Measurements from ENCODE around the gene ISG20. TPM values are rescaled to one million over a fixed set of nuclear protein-coding genes. Genes with fewer than 3 reads are reported as not detected.

The ISG20 gene
- total RNA-seq, 1 experiment from 2014 or later, result 9.7 TPM

DNA sequence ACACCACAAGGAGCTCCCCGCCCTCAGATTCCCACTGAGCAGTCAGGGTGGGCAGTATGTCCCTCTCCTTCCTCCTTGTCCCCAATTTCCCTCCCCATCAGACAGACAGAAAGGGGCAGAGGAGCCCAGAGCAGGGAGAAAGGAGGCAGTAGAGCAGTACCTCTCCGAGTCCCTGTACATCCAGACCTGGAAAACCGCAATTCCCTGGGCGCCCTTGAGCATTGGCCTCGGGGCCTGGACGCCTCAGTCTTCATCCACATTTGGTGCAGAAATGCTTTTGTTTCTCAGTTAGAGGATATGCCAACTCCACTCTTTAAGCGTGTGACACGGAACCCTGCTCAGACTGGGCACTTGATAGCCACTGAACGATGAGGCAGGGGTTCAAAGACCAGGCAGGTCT is 5.9 kb downstream of the ISG20 start:
- Mint-ChIP-seq H3K36me3 (ENCODE audit: insufficient read depth, unreplicated experiment) (no peaks in the 10 kb centered on the region), H3K27ac (ENCODE audit: low read depth, unreplicated experiment) (no peak overlapping the region), H3K27me3 (ENCODE audit: insufficient read depth, unreplicated experiment) (no peaks in the 10 kb centered on the region), H3K9me3 (ENCODE audit: unreplicated experiment) (no peaks in the 10 kb centered on the region), H3K4me3 (ENCODE audit: unreplicated experiment) (no peak overlapping the region), H3K4me1 (ENCODE audit: insufficient read depth, unreplicated experiment) (peaks cover 31% of the 10 kb centered on the region)
- TF ChIP-seq, protein P1, sequence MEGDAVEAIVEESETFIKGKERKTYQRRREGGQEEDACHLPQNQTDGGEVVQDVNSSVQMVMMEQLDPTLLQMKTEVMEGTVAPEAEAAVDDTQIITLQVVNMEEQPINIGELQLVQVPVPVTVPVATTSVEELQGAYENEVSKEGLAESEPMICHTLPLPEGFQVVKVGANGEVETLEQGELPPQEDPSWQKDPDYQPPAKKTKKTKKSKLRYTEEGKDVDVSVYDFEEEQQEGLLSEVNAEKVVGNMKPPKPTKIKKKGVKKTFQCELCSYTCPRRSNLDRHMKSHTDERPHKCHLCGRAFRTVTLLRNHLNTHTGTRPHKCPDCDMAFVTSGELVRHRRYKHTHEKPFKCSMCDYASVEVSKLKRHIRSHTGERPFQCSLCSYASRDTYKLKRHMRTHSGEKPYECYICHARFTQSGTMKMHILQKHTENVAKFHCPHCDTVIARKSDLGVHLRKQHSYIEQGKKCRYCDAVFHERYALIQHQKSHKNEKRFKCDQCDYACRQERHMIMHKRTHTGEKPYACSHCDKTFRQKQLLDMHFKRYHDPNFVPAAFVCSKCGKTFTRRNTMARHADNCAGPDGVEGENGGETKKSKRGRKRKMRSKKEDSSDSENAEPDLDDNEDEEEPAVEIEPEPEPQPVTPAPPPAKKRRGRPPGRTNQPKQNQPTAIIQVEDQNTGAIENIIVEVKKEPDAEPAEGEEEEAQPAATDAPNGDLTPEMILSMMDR (IDR thresholded peaks at IDR 0.05; ENCODE audit: unreplicated experiment), result no peak
- intact Hi-C loops (cut with micrococcal nuclease), result no loop called here
- ChIA-PET CTCF (interaction anchor here (0.8 to 5.5 kb wide), 2 partner anchors 13 to 1746 kb away, joined by 3 to 29 read pairs; no protein-coding TSS in a partner anchor), POLR2A (interaction anchor here (0.6 kb wide), 1 partner anchor 12 kb away, joined by 4 read pairs; no protein-coding TSS in a partner anchor)
- BruUV-seq (replicated peaks), result no TSS peak
- no peak for DNase-seq (ENCODE audit: unreplicated experiment)

DNA sequence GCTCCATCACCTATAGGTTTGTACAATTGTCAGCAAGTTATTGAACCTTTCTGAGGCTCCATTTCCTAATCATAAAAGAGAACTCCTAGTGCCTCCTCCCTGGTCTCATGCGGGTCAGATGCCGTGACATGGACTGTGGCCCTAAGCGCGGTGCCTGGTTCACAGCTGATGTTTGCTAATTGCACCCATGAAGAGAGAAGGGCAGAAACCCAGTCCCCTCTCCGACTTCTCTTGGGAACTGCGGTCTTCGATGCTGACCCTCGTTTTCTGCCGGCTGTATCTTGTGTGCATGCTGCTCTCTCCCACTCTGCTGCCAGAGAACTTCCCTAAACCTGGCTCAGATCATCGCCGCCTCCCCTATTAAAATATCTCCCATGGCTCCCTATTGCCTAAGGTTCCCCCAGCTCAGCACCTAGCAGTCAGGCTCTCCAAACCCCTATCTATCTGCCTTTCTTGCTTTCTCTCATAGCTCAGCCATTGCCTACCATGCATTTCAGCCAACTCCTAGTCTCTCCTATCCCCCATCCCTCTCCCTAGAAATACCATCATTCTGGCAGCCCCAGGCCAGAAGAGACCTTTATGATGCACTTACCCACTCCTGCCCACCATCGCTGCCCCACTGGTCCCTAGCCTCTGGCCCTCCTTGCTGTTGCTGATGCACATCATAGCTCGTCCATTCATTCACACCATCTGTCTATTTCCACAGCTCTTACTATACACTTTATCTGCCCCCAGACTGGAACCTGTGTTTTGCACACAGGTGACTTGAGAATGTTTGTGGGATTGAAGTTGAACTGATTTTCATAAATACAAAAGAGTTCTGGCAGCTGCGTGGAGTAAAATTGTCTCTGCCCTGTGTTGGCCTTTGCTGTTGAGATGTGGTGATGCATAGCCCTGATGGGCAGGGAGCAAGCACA is 6.6 kb downstream of the ISG20 start:
- ChIA-PET POLR2A (interaction anchor here (0.6 kb wide), 2 partner anchors 12 to 225 kb away, joined by 4 read pairs; no protein-coding TSS in a partner anchor), CTCF (interaction anchor here (0.7 to 5.5 kb wide), 2 partner anchors 12 to 259 kb away, joined by 3 to 29 read pairs; no protein-coding TSS in a partner anchor)
- TF ChIP-seq, protein P1 (IDR thresholded peaks at IDR 0.05; ENCODE audit: unreplicated experiment), result no peak
- Mint-ChIP-seq H3K9me3 (ENCODE audit: unreplicated experiment) (no peaks in the 10 kb centered on the region), H3K27me3 (ENCODE audit: insufficient read depth, unreplicated experiment) (no peaks in the 10 kb centered on the region), H3K4me3 (ENCODE audit: unreplicated experiment) (no peak overlapping the region), H3K4me1 (ENCODE audit: insufficient read depth, unreplicated experiment) (peaks cover 24% of the 10 kb centered on the region), H3K36me3 (ENCODE audit: insufficient read depth, unreplicated experiment) (no peaks in the 10 kb centered on the region), H3K27ac (ENCODE audit: low read depth, unreplicated experiment) (no peak overlapping the region)
- intact Hi-C loops (cut with micrococcal nuclease), result no loop called here
- no peak for DNase-seq (ENCODE audit: unreplicated experiment)
- BruUV-seq (replicated peaks), result no TSS peak

DNA sequence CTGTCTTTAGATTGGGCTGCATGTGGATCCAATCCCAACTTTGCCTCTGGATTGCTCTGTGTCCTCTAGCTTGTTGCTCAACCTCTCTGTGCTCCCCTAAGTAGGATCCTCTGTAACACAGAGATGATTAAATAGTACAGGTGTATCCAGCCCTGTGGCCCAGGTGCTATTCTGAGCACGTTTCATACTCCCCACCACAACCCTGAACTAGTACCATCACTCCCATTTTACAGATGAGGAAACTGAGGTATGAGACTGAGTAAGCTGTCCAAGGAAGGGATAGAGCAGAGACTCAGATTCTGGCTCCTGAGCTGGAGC is 7.2 kb downstream of the ISG20 start:
- Mint-ChIP-seq H3K9me3 (ENCODE audit: unreplicated experiment) (no peaks in the 10 kb centered on the region), H3K27ac (ENCODE audit: low read depth, unreplicated experiment) (no peak overlapping the region), H3K4me1 (ENCODE audit: insufficient read depth, unreplicated experiment) (peaks cover 23% of the 10 kb centered on the region), H3K36me3 (ENCODE audit: insufficient read depth, unreplicated experiment) (no peaks in the 10 kb centered on the region), H3K4me3 (ENCODE audit: unreplicated experiment) (no peak overlapping the region), H3K27me3 (ENCODE audit: insufficient read depth, unreplicated experiment) (no peaks in the 10 kb centered on the region)
- ChIA-PET POLR2A (interaction anchor here (0.6 kb wide), 1 partner anchor 225 kb away, joined by 4 read pairs; no protein-coding TSS in a partner anchor), CTCF (interaction anchor here (0.7 to 5.5 kb wide), 2 partner anchors 11 to 259 kb away, joined by 3 to 29 read pairs; no protein-coding TSS in a partner anchor)
- TF ChIP-seq, protein P1 (IDR thresholded peaks at IDR 0.05; ENCODE audit: unreplicated experiment), result no peak
- intact Hi-C loops (cut with micrococcal nuclease), result no loop called here
- DNase-seq (ENCODE audit: unreplicated experiment), result no peak
- BruUV-seq (replicated peaks), result no TSS peak

DNA sequence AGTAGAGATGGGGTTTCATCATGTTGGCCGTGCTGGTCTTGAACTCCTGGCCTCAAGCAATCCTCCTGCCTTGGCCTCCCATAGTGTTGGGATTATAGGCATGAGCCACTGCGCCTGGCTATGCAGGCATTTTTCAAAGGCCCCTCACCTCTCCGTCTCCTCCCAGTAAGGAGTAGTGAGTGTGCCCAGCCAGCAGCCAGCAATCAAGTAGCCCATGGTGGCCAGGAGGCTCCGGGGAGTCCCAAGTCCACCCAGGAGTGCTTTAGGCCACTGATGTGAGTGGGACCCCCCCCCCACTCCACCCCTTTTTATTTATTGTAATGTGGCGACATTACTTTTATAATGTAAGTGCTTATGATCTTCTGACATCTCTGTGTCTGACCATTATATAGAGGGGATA is 8.1 kb downstream of the ISG20 start:
- H3K36me3 Mint-ChIP-seq (ENCODE audit: insufficient read depth, unreplicated experiment), result no peaks in the 10 kb centered on the region
- no peak overlapping the region for H3K4me3 Mint-ChIP-seq (ENCODE audit: unreplicated experiment)
- peaks cover 23% of the 10 kb centered on the region for H3K4me1 Mint-ChIP-seq (ENCODE audit: insufficient read depth, unreplicated experiment)
- CTCF ChIA-PET, result interaction anchor here (0.6 to 5.5 kb wide), 3 partner anchors 10 to 121 kb away, joined by 3 to 29 read pairs (median 3); no protein-coding TSS in a partner anchor
- POLR2A ChIA-PET, result no interaction called here
- H3K9me3 Mint-ChIP-seq (ENCODE audit: unreplicated experiment), result no peaks in the 10 kb centered on the region
- H3K27ac Mint-ChIP-seq (ENCODE audit: low read depth, unreplicated experiment), result no peak overlapping the region
- H3K27me3 Mint-ChIP-seq (ENCODE audit: insufficient read depth, unreplicated experiment), result no peaks in the 10 kb centered on the region
- intact Hi-C loops (cut with micrococcal nuclease), result no loop called here
- no TSS peak for BruUV-seq (replicated peaks)
- DNase-seq (ENCODE audit: unreplicated experiment), result no peak
- TF ChIP-seq, protein P1 (IDR thresholded peaks at IDR 0.05; ENCODE audit: unreplicated experiment), result no peak

Measured in MCF 10A (cell line).